ENCODE measurements around the gene CDC123. TPM values are rescaled to one million over a fixed set of nuclear protein-coding genes. Genes with fewer than 3 reads are reported as not detected.

The CDC123 gene
- total RNA-seq, 1 experiment from 2014 or later: 74.2 TPM

DNA sequence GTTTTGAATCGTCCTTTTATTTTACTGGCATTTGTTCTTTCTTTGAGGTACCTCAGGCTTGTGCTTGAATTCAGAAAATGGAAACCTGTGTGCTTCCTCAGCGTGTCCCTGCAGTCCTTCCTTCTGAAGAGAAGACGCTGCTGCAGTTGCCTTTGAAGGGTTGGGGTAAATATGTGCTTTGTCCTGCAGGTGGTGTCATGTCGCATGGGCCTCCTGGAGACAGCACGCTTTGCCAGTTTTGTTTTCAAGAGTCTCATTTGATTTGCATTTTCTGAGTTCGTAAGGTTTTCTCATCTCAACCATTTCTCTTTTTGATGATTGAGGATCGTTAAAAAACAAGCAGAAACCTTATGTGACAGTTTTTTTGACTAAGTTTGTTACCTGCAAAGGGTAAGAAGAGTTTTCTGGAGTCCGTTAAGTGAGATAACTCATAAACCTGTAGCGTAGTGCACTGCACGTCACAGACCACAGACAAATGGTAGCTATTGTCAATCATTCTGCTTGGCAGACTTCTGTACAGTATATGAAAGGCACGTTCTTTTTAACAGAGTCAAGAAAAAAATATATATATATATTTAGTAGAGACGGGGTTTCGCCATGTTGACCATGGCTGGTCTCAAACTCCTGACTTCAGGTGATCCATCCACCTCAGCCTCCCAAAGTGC is 57.0 kb downstream of the CDC123 start:
- peak; percentile 29; the same call in 1 of the 2 replicates for ATAC-seq
- Histone ChIP-seq H3F3A (ENCODE audit: low read length, unreplicated experiment) (no peaks in the 10 kb centered on the region), H3K9ac (ENCODE audit: low read length) (no peak overlapping the region), H2AFZ (ENCODE audit: low read length) (no peak overlapping the region), H3K4me1 (ENCODE audit: insufficient read depth, low read length) (no peaks in the 10 kb centered on the region), H3K36me3 (ENCODE audit: low read depth, low read length) (no peaks in the 10 kb centered on the region), H3K9me2 (replicated peaks; ENCODE audit: low read length) (no peaks in the 10 kb centered on the region), H3K27me3 (ENCODE audit: low read length) (no peaks in the 10 kb centered on the region), H3K27ac (ENCODE audit: low read length) (no peak overlapping the region), H3K4me3 (ENCODE audit: low read length) (no peak overlapping the region), H3K79me2 (ENCODE audit: low read length) (no peaks in the 10 kb centered on the region), H4K20me1 (ENCODE audit: low read length) (no peaks in the 10 kb centered on the region), H3K9me3 (ENCODE audit: low read length) (no peaks in the 10 kb centered on the region), H3K4me2 (ENCODE audit: low read length) (no peak overlapping the region)
- ChIA-PET POLR2A (ENCODE audit: unreplicated experiment) (no interaction called here), CTCF (interaction anchor here (0.7 kb wide), 1 partner anchor 396 kb away, joined by 3 read pairs; no protein-coding TSS in a partner anchor)
- intact Hi-C loops (cut with micrococcal nuclease): no loop called here
- BruUV-seq (replicated peaks): no TSS peak
- peak; percentile 22 for DNase-seq
- no peak for TF ChIP-seq EZH2phosphoT487 (IDR thresholded peaks at IDR 0.05; ENCODE audit: borderline replicate concordance, low read length)
- TF ChIP-seq, protein P1, sequence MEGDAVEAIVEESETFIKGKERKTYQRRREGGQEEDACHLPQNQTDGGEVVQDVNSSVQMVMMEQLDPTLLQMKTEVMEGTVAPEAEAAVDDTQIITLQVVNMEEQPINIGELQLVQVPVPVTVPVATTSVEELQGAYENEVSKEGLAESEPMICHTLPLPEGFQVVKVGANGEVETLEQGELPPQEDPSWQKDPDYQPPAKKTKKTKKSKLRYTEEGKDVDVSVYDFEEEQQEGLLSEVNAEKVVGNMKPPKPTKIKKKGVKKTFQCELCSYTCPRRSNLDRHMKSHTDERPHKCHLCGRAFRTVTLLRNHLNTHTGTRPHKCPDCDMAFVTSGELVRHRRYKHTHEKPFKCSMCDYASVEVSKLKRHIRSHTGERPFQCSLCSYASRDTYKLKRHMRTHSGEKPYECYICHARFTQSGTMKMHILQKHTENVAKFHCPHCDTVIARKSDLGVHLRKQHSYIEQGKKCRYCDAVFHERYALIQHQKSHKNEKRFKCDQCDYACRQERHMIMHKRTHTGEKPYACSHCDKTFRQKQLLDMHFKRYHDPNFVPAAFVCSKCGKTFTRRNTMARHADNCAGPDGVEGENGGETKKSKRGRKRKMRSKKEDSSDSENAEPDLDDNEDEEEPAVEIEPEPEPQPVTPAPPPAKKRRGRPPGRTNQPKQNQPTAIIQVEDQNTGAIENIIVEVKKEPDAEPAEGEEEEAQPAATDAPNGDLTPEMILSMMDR (conservative IDR thresholded peaks at IDR 0.05; ENCODE audit: low read depth, low read length): peak; percentile 53
- TF ChIP-seq EZH2 (IDR thresholded peaks at IDR 0.05; ENCODE audit: low read length, unreplicated experiment): no peak

- Histone ChIP-seq H3K9me3 (ENCODE audit: low read length) (no peaks in the 10 kb centered on the region), H3K79me2 (ENCODE audit: low read length) (no peaks in the 10 kb centered on the region), H3F3A (ENCODE audit: low read length, unreplicated experiment) (no peaks in the 10 kb centered on the region), H3K36me3 (ENCODE audit: low read depth, low read length) (no peaks in the 10 kb centered on the region), H2AFZ (ENCODE audit: low read length) (no peak overlapping the region), H3K4me1 (ENCODE audit: insufficient read depth, low read length) (no peaks in the 10 kb centered on the region), H3K27ac (ENCODE audit: low read length) (no peak overlapping the region), H3K9me2 (replicated peaks; ENCODE audit: low read length) (no peaks in the 10 kb centered on the region), H3K27me3 (ENCODE audit: low read length) (no peaks in the 10 kb centered on the region), H3K4me2 (ENCODE audit: low read length) (no peak overlapping the region), H4K20me1 (ENCODE audit: low read length) (no peaks in the 10 kb centered on the region), H3K4me3 (ENCODE audit: low read length) (no peak overlapping the region), H3K9ac (ENCODE audit: low read length) (no peak overlapping the region)
- intact Hi-C loops (cut with micrococcal nuclease): no loop called here
- ChIA-PET POLR2A (ENCODE audit: unreplicated experiment) (no interaction called here), CTCF (no interaction called here)
- TF ChIP-seq EZH2 (IDR thresholded peaks at IDR 0.05; ENCODE audit: low read length, unreplicated experiment): no peak
- TF ChIP-seq EZH2phosphoT487 (IDR thresholded peaks at IDR 0.05; ENCODE audit: borderline replicate concordance, low read length): no peak
- TF ChIP-seq, protein P1 (conservative IDR thresholded peaks at IDR 0.05; ENCODE audit: low read depth, low read length): no peak
- ATAC-seq (no peak), DNase-seq (no peak)
- BruUV-seq (replicated peaks): no TSS peak
Observed at GRCh38 chr10:12255048-12255447, 59.1 kb downstream of the CDC123 start.

- Histone ChIP-seq H3K4me3 (ENCODE audit: low read length) (no peak overlapping the region), H3K9me2 (replicated peaks; ENCODE audit: low read length) (no peaks in the 10 kb centered on the region), H3K36me3 (ENCODE audit: low read depth, low read length) (no peaks in the 10 kb centered on the region), H3K9me3 (ENCODE audit: low read length) (no peaks in the 10 kb centered on the region), H3K9ac (ENCODE audit: low read length) (no peak overlapping the region), H3K27ac (ENCODE audit: low read length) (no peak overlapping the region), H3K79me2 (ENCODE audit: low read length) (no peaks in the 10 kb centered on the region), H3F3A (ENCODE audit: low read length, unreplicated experiment) (no peaks in the 10 kb centered on the region), H3K27me3 (ENCODE audit: low read length) (no peaks in the 10 kb centered on the region), H4K20me1 (ENCODE audit: low read length) (no peaks in the 10 kb centered on the region), H2AFZ (ENCODE audit: low read length) (no peak overlapping the region), H3K4me2 (ENCODE audit: low read length) (no peak overlapping the region), H3K4me1 (ENCODE audit: insufficient read depth, low read length) (peaks cover 8% of the 10 kb centered on the region)
- intact Hi-C loops (cut with micrococcal nuclease): loop anchor here (5.0 kb wide), 1 partner anchor 817 kb away; no protein-coding TSS in a partner anchor
- no TSS peak for BruUV-seq (replicated peaks)
- DNase-seq: no peak
- CTCF ChIA-PET: interaction anchor here (0.7 kb wide), 1 partner anchor 40 kb away, joined by 3 read pairs; no protein-coding TSS in a partner anchor
- POLR2A ChIA-PET (ENCODE audit: unreplicated experiment): no interaction called here
- TF ChIP-seq EZH2phosphoT487 (IDR thresholded peaks at IDR 0.05; ENCODE audit: borderline replicate concordance, low read length): no peak
- TF ChIP-seq, protein P1 (conservative IDR thresholded peaks at IDR 0.05; ENCODE audit: low read depth, low read length): no peak
- no peak for TF ChIP-seq EZH2 (IDR thresholded peaks at IDR 0.05; ENCODE audit: low read length, unreplicated experiment)
- ATAC-seq: no peak
Observed at GRCh38 chr10:12259988-12260387, 64.0 kb downstream of the CDC123 start.
